ENCODE results near the gene EXOC6B.

The EXOC6B gene

DNA sequence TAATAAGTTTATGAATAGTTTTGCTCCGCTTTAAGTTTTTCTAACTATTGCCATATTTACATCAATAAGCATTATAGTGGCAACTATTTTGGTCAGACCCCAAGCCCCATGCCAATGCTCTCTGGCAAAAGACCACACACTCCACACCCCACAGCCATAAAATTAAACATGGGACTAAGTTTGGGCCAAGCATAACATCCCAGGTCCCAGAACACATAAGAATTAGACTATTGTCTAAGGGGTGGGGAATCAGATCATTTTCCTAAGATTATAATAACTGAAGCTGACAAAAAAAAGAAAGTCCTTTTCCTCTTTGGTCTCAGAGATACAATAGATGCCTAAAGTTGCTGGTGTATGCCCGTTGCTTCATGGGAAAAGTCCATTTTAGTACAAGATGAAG lies 46.3 kb downstream of the EXOC6B start:
- TF ChIP-seq CTCF (IDR thresholded peaks at IDR 0.05; ENCODE audit: low read depth, low read length), result no peak
- H3K4me3 ChIP-seq (ENCODE audit: low read depth, low read length), result no peak overlapping the region

DNA sequence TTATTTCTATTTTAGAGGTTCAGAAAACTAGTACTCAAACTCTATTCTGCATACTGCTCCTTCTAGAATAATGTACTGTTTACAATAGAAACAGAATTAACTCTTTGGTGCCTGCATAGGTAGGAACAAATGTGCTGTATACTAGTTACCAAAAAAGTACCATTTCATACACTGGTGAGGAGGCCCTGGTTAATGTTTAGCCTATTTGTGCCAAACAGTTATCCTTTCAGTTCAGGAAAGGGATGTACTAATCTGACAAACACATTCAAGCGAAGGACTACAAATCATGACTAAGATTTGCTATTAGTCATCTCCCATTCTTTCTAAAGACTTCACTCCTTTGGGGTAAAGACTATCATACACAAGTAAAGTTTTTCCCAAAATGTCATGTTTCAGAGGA lies 47.4 kb downstream of the EXOC6B start:
- no peak for TF ChIP-seq CTCF (IDR thresholded peaks at IDR 0.05; ENCODE audit: low read depth, low read length)
- no peak overlapping the region for H3K4me3 ChIP-seq (ENCODE audit: low read depth, low read length)

DNA sequence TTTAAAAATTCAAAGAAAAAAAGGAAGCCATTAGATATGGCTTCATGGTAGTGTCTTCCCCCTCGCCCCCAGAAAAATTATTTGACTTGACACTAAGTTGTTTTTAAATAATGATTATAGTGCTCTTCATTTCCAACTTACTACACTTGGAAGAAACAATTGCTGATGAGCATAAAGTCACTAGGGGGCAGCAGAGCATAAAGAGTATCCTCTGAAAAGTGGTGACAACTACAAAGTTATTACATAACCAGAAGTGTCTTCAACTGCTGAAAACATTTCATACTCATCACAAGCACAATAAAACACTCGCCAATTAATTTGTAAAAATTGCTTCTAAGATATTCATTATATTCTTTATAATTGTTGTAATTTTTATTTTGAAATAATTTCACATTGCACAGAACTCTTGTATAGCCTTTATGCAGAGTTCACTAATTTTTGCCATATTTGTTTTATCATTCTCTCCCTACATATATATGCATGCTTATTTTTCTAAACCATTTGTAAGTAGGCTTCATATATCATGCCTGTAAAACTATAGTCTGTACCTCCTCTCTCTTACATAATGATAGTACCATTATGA lies 54.9 kb downstream of the EXOC6B start:
- H3K4me3 ChIP-seq (ENCODE audit: low read depth, low read length), result no peak overlapping the region
- TF ChIP-seq CTCF (IDR thresholded peaks at IDR 0.05; ENCODE audit: low read depth, low read length), result peak; percentile 50

DNA sequence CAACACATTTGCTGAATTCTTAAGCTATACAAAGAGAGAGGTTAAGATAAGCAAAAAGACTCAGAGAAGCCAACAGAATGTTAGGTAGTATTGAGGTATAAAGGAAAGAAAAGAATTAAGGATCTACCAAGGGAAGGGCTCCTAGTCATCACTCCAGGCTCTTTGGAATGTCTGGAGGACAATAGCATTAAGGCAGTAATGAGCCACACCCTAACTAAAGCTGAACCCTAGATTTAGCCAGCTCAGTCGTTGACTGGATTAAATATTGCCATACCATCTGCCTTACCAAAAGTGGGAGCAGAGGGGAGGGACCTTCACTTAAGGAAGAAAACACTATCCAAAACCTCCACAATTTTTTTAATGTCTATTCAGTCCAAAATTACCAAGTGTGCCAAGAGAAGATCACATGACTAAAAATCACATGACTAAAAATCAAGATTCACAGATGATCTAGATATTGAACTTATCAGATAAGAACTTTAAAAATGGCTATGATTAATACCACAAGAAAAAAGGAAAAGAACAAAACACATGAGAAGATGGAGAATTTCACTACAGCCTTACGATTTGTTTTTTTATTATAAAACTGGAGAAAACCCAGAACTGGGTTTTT lies 59.7 kb downstream of the EXOC6B start:
- H3K4me3 ChIP-seq (ENCODE audit: low read depth, low read length), result no peak overlapping the region
- TF ChIP-seq CTCF (IDR thresholded peaks at IDR 0.05; ENCODE audit: low read depth, low read length), result no peak

- no peak for TF ChIP-seq CTCF (IDR thresholded peaks at IDR 0.05; ENCODE audit: low read depth, low read length)
Measured at GRCh38 chr2:72762276-72762675, 63.6 kb downstream of the EXOC6B start.

GRCh38 chr2:72759755-72760154 lies 66.1 kb downstream of the EXOC6B start:
- no peak for TF ChIP-seq CTCF (IDR thresholded peaks at IDR 0.05; ENCODE audit: low read depth, low read length)
- H3K4me3 ChIP-seq (ENCODE audit: low read depth, low read length), result no peak overlapping the region

More at GRCh38 chr2:72762276-72762675, 63.6 kb downstream of the EXOC6B start:
- no peak overlapping the region for H3K4me3 ChIP-seq (ENCODE audit: low read depth, low read length)

- TF ChIP-seq CTCF (IDR thresholded peaks at IDR 0.05; ENCODE audit: low read depth, low read length), result no peak
- H3K4me3 ChIP-seq (ENCODE audit: low read depth, low read length), result no peak overlapping the region
Measured at GRCh38 chr2:72757177-72757775, 68.6 kb downstream of the EXOC6B start.

All from WI38 (cell line).